WTC11 (cell line): ENCODE measurements around the gene SLC6A16. TPM values are rescaled to one million over a fixed set of nuclear protein-coding genes. Genes with fewer than 3 reads are reported as not detected.

Source experiments
- ATAC-seq: fragments of 200-7000 bp; cut with Tn5 transposase; 2 replicates; pipeline ENCODE4 v1.10.0; 2021; ENCODE audit warnings: mild to moderate bottlenecking, moderate library complexity
- CTCF ChIA-PET: fragments of 300-600 bp; sonication (Branson Sonifier 250); formaldehyde crosslinking; loops from one replicate; lab custom pipeline; 2021; ENCODE audit warnings: antibody characterized with exemption; lab: Charles Lee
- POLR2A ChIA-PET: fragments of 350-600 bp; sonication (Branson Sonifier 250); formaldehyde crosslinking; loops from one replicate; lab custom pipeline; 2021; ENCODE audit warnings: antibody characterized with exemption; lab: Charles Lee
- DNase-seq: peaks from one replicate; pipeline ENCODE4 v3.0.0; 2021; ENCODE audit warnings: low spot score
- H3K27ac Mint-ChIP-seq: 2 replicates; pipeline ENCODE4 v1.8.0; 2021; ENCODE audit warnings: mixed read lengths
- H3K27me3 Mint-ChIP-seq: 2 replicates; pipeline ENCODE4 v1.8.0; 2021; ENCODE audit warnings: low read depth, mild to moderate bottlenecking, moderate library complexity, mixed read lengths
- H3K36me3 Mint-ChIP-seq: 2 replicates; pipeline ENCODE4 v1.8.0; 2021; ENCODE audit warnings: mixed read lengths
- H3K4me1 Mint-ChIP-seq: 2 replicates; pipeline ENCODE4 v1.8.0; 2022; ENCODE audit warnings: mixed read lengths
- H3K4me3 Mint-ChIP-seq: 2 replicates; pipeline ENCODE4 v1.8.0; 2021; ENCODE audit warnings: mild to moderate bottlenecking, moderate library complexity, mixed read lengths
- H3K9me3 Mint-ChIP-seq: 2 replicates; pipeline ENCODE4 v1.8.0; 2021; ENCODE audit warnings: mixed read lengths
- AR ChIP-seq: fragments of 250-450 bp; sonication (Bioruptor Pico); IDR thresholded peaks from 2 replicates; pipeline ENCODE4 v1.9.0; 2021; ENCODE audit warnings: mild to moderate bottlenecking
- ATF2 ChIP-seq: sonication (generic); formaldehyde crosslinking; IDR thresholded peaks from 2 replicates; pipeline ENCODE4 v1.8.1; 2022; ENCODE audit warnings: low read depth, missing genetic modification reagents, borderline replicate concordance
- CREB1 ChIP-seq: sonication (generic); formaldehyde crosslinking; IDR thresholded peaks from 2 replicates; pipeline ENCODE4 v1.8.0; 2023; ENCODE audit warnings: mild to moderate bottlenecking, missing genetic modification reagents
- E2F4 ChIP-seq: sonication (generic); formaldehyde crosslinking; IDR thresholded peaks from 2 replicates; pipeline ENCODE4 v1.8.1; 2022; ENCODE audit warnings: low read depth, mild to moderate bottlenecking, moderate library complexity, missing genetic modification reagents, borderline replicate concordance
- ERG ChIP-seq: fragments of 250-450 bp; sonication (Bioruptor Pico); IDR thresholded peaks from 2 replicates; pipeline ENCODE4 v1.8.0; 2021; ENCODE audit warnings: mild to moderate bottlenecking
- ESRRA ChIP-seq: sonication (generic); formaldehyde crosslinking; IDR thresholded peaks from 2 replicates; pipeline ENCODE4 v1.8.1; 2022; ENCODE audit warnings: mild to moderate bottlenecking, missing genetic modification reagents, borderline replicate concordance
- GABPB1 ChIP-seq: sonication (generic); formaldehyde crosslinking; IDR thresholded peaks from 2 replicates; pipeline ENCODE4 v1.8.1; 2023; ENCODE audit warnings: mild to moderate bottlenecking, missing genetic modification reagents
- HMGA2 ChIP-seq: fragments of 250-450 bp; sonication (Bioruptor Pico); IDR thresholded peaks from 2 replicates; pipeline ENCODE4 v1.4.0; 2021; ENCODE audit warnings: mild to moderate bottlenecking, moderate library complexity
- PRRX2 ChIP-seq: fragments of 250-450 bp; sonication (Bioruptor Pico); IDR thresholded peaks from 2 replicates; pipeline ENCODE4 v1.8.0; 2021; ENCODE audit warnings: mild to moderate bottlenecking
- SP1 ChIP-seq: sonication (generic); formaldehyde crosslinking; conservative IDR thresholded peaks from 2 replicates; pipeline ENCODE4 v1.8.1; 2022; ENCODE audit warnings: missing genetic modification reagents
- ZNF121 ChIP-seq: sonication (generic); formaldehyde crosslinking; IDR thresholded peaks from 2 replicates; pipeline ENCODE4 v1.8.0; 2023; ENCODE audit warnings: missing genetic modification reagents
- ZNF219 ChIP-seq: sonication (generic); formaldehyde crosslinking; IDR thresholded peaks from 2 replicates; pipeline ENCODE4 v1.8.0; 2023; ENCODE audit warnings: missing genetic modification reagents, mild to moderate bottlenecking, borderline replicate concordance
- ZNF263 ChIP-seq: sonication (generic); formaldehyde crosslinking; IDR thresholded peaks from 2 replicates; pipeline ENCODE4 v1.8.1; 2022; ENCODE audit warnings: low read depth, mild to moderate bottlenecking, moderate library complexity, missing genetic modification reagents
- ZNF671 ChIP-seq: fragments of 250-450 bp; sonication (Bioruptor Pico); IDR thresholded peaks from 2 replicates; pipeline ENCODE4 v1.8.0; 2021; ENCODE audit warnings: mild to moderate bottlenecking
- total RNA-seq: library from RNA; stranded (reverse); gene quantifications from 3 replicates; pipeline ENCODE4 v1.2.3, GENCODE V29; 2021
- TF ChIP-seq, protein P1 (sequence below): sonication (generic); formaldehyde crosslinking; IDR thresholded peaks from 2 replicates; pipeline ENCODE4 v1.8.0; 2022; ENCODE audit warnings: missing genetic modification reagents
- TF ChIP-seq, protein P2 (sequence below): sonication (generic); formaldehyde crosslinking; IDR thresholded peaks from 2 replicates; pipeline ENCODE4 v1.8.1; 2023; ENCODE audit warnings: mild to moderate bottlenecking, missing genetic modification reagents
- TF ChIP-seq, protein P3 (sequence below): sonication (generic); formaldehyde crosslinking; IDR thresholded peaks from 2 replicates; pipeline ENCODE4 v1.8.1; 2023; ENCODE audit warnings: mild to moderate bottlenecking, missing genetic modification reagents

The SLC6A16 gene
- total RNA-seq, 1 experiment from 2014 or later: 1.5 TPM

GRCh38 chr19:49338023-49338677 lies 13.2 kb upstream of the SLC6A16 start:
- peak; percentile 3 for ATAC-seq
- Mint-ChIP-seq H3K27ac (peak overlapping the region; percentile 95; the same call in 1 of the 2 replicates), H3K27me3 (peaks cover 45% of the 10 kb centered on the region), H3K9me3 (no peaks in the 10 kb centered on the region)
- CTCF ChIA-PET: interaction anchor here (0.8 to 3.5 kb wide), 11 partner anchors 9 to 139 kb away, joined by 3 to 14 read pairs (median 5); partner anchors contain the start of genes GFY and TEAD2
- TF ChIP-seq, protein P1, sequence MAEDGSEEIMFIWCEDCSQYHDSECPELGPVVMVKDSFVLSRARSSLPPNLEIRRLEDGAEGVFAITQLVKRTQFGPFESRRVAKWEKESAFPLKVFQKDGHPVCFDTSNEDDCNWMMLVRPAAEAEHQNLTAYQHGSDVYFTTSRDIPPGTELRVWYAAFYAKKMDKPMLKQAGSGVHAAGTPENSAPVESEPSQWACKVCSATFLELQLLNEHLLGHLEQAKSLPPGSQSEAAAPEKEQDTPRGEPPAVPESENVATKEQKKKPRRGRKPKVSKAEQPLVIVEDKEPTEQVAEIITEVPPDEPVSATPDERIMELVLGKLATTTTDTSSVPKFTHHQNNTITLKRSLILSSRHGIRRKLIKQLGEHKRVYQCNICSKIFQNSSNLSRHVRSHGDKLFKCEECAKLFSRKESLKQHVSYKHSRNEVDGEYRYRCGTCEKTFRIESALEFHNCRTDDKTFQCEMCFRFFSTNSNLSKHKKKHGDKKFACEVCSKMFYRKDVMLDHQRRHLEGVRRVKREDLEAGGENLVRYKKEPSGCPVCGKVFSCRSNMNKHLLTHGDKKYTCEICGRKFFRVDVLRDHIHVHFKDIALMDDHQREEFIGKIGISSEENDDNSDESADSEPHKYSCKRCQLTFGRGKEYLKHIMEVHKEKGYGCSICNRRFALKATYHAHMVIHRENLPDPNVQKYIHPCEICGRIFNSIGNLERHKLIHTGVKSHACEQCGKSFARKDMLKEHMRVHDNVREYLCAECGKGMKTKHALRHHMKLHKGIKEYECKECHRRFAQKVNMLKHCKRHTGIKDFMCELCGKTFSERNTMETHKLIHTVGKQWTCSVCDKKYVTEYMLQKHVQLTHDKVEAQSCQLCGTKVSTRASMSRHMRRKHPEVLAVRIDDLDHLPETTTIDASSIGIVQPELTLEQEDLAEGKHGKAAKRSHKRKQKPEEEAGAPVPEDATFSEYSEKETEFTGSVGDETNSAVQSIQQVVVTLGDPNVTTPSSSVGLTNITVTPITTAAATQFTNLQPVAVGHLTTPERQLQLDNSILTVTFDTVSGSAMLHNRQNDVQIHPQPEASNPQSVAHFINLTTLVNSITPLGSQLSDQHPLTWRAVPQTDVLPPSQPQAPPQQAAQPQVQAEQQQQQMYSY (CRISPR knock-in tag): 0 out of 2 replicates have a peak, but pooled peaks have one; percentile 6
- TF ChIP-seq CREB1 (CRISPR knock-in tag) (no peak), AR (CRISPR knock-in tag) (no peak)
- TF ChIP-seq, all 79 proteins: peak for 1
- Mint-ChIP-seq H3K36me3 (peaks cover 28% of the 10 kb centered on the region), H3K4me3 (peak overlapping the region; percentile 83), H3K4me1 (peaks cover 29% of the 10 kb centered on the region)
- peak; percentile 56 for DNase-seq
- POLR2A ChIA-PET: interaction anchor here (0.5 to 1.5 kb wide), 4 partner anchors 23 to 1738 kb away, joined by 3 to 5 read pairs (median 4); partner anchors contain the start of gene ALDH16A1

- Mint-ChIP-seq H3K9me3 (no peaks in the 10 kb centered on the region), H3K4me1 (peaks cover 29% of the 10 kb centered on the region), H3K27ac (no peak overlapping the region), H3K36me3 (peaks cover 21% of the 10 kb centered on the region), H3K27me3 (peaks cover 49% of the 10 kb centered on the region), H3K4me3 (peak overlapping the region; percentile 83)
- ChIA-PET CTCF (interaction anchor here (1.0 to 3.5 kb wide), 9 partner anchors 8 to 139 kb away, joined by 3 to 14 read pairs (median 4); partner anchors contain the start of genes GFY and TEAD2), POLR2A (interaction anchor here (0.5 to 0.9 kb wide), 3 partner anchors 24 to 157 kb away, joined by 3 read pairs; no protein-coding TSS in a partner anchor)
- ATAC-seq (no peak), DNase-seq (peak; percentile 6)
- TF ChIP-seq, protein P2, sequence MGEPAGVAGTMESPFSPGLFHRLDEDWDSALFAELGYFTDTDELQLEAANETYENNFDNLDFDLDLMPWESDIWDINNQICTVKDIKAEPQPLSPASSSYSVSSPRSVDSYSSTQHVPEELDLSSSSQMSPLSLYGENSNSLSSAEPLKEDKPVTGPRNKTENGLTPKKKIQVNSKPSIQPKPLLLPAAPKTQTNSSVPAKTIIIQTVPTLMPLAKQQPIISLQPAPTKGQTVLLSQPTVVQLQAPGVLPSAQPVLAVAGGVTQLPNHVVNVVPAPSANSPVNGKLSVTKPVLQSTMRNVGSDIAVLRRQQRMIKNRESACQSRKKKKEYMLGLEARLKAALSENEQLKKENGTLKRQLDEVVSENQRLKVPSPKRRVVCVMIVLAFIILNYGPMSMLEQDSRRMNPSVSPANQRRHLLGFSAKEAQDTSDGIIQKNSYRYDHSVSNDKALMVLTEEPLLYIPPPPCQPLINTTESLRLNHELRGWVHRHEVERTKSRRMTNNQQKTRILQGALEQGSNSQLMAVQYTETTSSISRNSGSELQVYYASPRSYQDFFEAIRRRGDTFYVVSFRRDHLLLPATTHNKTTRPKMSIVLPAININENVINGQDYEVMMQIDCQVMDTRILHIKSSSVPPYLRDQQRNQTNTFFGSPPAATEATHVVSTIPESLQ (CRISPR knock-in tag): no peak
- TF ChIP-seq SP1 (CRISPR knock-in tag) (no peak), GABPB1 (CRISPR knock-in tag) (no peak), PRRX2 (CRISPR knock-in tag) (no peak), ERG (CRISPR knock-in tag) (no peak), ATF2 (CRISPR knock-in tag) (no peak), ZNF219 (CRISPR knock-in tag) (no peak), ZNF263 (CRISPR knock-in tag) (no peak), ZNF121 (no peak), ESRRA (CRISPR knock-in tag) (no peak), HMGA2 (CRISPR knock-in tag) (no peak), E2F4 (CRISPR knock-in tag) (no peak), ZNF671 (CRISPR knock-in tag) (no peak)
- TF ChIP-seq, protein P3, sequence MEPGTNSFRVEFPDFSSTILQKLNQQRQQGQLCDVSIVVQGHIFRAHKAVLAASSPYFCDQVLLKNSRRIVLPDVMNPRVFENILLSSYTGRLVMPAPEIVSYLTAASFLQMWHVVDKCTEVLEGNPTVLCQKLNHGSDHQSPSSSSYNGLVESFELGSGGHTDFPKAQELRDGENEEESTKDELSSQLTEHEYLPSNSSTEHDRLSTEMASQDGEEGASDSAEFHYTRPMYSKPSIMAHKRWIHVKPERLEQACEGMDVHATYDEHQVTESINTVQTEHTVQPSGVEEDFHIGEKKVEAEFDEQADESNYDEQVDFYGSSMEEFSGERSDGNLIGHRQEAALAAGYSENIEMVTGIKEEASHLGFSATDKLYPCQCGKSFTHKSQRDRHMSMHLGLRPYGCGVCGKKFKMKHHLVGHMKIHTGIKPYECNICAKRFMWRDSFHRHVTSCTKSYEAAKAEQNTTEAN: no peak
These were observed 12.5 kb upstream of the SLC6A16 start for GRCh38 chr19:49337267-49338022.
